Neural cell (in vitro differentiated cells): Measurements from ENCODE around the gene RNLS. TPM values are rescaled to one million over a fixed set of nuclear protein-coding genes. Genes with fewer than 3 reads are reported as not detected.
A peak's percentile ranks its signal among the peaks of the same experiment; 100 is the strongest.

ENCODE experiments used
- H2AFZ ChIP-seq: fragments of 200-600, 300-800 bp; sonication (generic), shearing (Covaris generic); 2 replicates; pipeline ENCODE4 v1.6.0; 2014; ENCODE audit warnings: low read depth, mild to moderate bottlenecking, antibody characterized with exemption, low read length, moderate library complexity
- H3F3A ChIP-seq: fragments of 200-600 bp; shearing (Covaris generic); 2 replicates; pipeline ENCODE4 v1.6.1; 2016; ENCODE audit warnings: mild to moderate bottlenecking, moderate library complexity, mixed read lengths, antibody characterized with exemption, low read length; ENCODE audit not compliant: insufficient read depth, poor library complexity, severe bottlenecking
- H3K27ac ChIP-seq: fragments of 200-600, 300-800 bp; sonication (generic), shearing (Covaris generic); 2 replicates; pipeline ENCODE4 v1.5.1; 2014; ENCODE audit warnings: mild to moderate bottlenecking, low read length, moderate library complexity
- H3K27me3 ChIP-seq: fragments of 300-800, 200-600 bp; sonication (generic), shearing (Covaris generic); 2 replicates; pipeline ENCODE4 v1.6.0; 2014; ENCODE audit warnings: mild to moderate bottlenecking, low read depth, low read length, moderate library complexity; ENCODE audit not compliant: insufficient read depth
- H3K36me3 ChIP-seq: fragments of 300-800, 200-600 bp; sonication (generic), shearing (Covaris generic); 2 replicates; pipeline ENCODE4 v1.5.1; 2014; ENCODE audit warnings: mild to moderate bottlenecking, antibody characterized with exemption, low read length, moderate library complexity; ENCODE audit not compliant: insufficient read depth
- H3K4me2 ChIP-seq: fragments of 300-800, 200-600 bp; sonication (generic), shearing (Covaris generic); 2 replicates; pipeline ENCODE4 v1.6.0; 2014; ENCODE audit warnings: mild to moderate bottlenecking, low read length
- H3K4me3 ChIP-seq: fragments of 300-800, 200-600 bp; sonication (generic), shearing (Covaris generic); 2 replicates; pipeline ENCODE4 v1.5.1; 2014; ENCODE audit warnings: mild to moderate bottlenecking, low read length, moderate library complexity
- H3K79me2 ChIP-seq: fragments of 200-600 bp; shearing (Covaris generic); replicated peaks from 2 replicates; pipeline ENCODE4 v1.6.0; 2014; ENCODE audit warnings: mild to moderate bottlenecking, low read length, moderate library complexity; ENCODE audit not compliant: insufficient read depth
- H3K9ac ChIP-seq: fragments of 300-800, 200-600 bp; sonication (generic), shearing (Covaris generic); 2 replicates; pipeline ENCODE4 v1.6.1; 2016; ENCODE audit warnings: mild to moderate bottlenecking, low read length, mixed read lengths
- H3K9me2 ChIP-seq: fragments of 200-600 bp; shearing (Covaris generic); 2 replicates; pipeline ENCODE4 v1.6.1; 2016; ENCODE audit warnings: mild to moderate bottlenecking, low read length, mixed read lengths; ENCODE audit not compliant: insufficient read depth
- H3K9me3 ChIP-seq: fragments of 200-600, 300-800 bp; sonication (generic), shearing (Covaris generic); 2 replicates; pipeline ENCODE4 v1.6.1; 2016; ENCODE audit warnings: mild to moderate bottlenecking, mixed run types, low read length, moderate library complexity, mixed read lengths
- H4K20me1 ChIP-seq: fragments of 200-600 bp; shearing (Covaris generic); 2 replicates; pipeline ENCODE4 v1.6.1; 2016; ENCODE audit warnings: mild to moderate bottlenecking, mixed run types; ENCODE audit not compliant: insufficient read depth
- EP300 ChIP-seq: fragments of 450-650 bp; conservative IDR thresholded peaks from 2 replicates; pipeline ENCODE4 v1.6.1; 2014; ENCODE audit warnings: antibody characterized with exemption, mild to moderate bottlenecking, moderate library complexity; ENCODE audit not compliant: poor library complexity, severe bottlenecking
- EZH2 ChIP-seq: fragments of 200-600, 300-800 bp; shearing (Covaris generic), sonication (generic); IDR thresholded peaks from 2 replicates; pipeline ENCODE4 v1.6.1; 2014; ENCODE audit warnings: antibody characterized with exemption, low read length, borderline replicate concordance, mild to moderate bottlenecking; ENCODE audit not compliant: insufficient read depth, poor library complexity, severe bottlenecking
- MXI1 ChIP-seq: fragments of 450-650 bp; conservative IDR thresholded peaks from 2 replicates; pipeline ENCODE4 v1.6.1; 2014; ENCODE audit warnings: antibody characterized with exemption, mild to moderate bottlenecking; ENCODE audit not compliant: poor library complexity, severe bottlenecking
- POLR2AphosphoS5 ChIP-seq: IDR thresholded peaks from 2 replicates; pipeline ENCODE4 v1.6.1; 2012
- RAD21 ChIP-seq: fragments of 450-650 bp; conservative IDR thresholded peaks from 2 replicates; pipeline ENCODE4 v1.6.1; 2014; ENCODE audit warnings: antibody characterized with exemption, mild to moderate bottlenecking, moderate library complexity
- SMC3 ChIP-seq: fragments of 450-650 bp; conservative IDR thresholded peaks from 2 replicates; pipeline ENCODE4 v1.6.1; 2014; ENCODE audit warnings: antibody characterized with exemption, mild to moderate bottlenecking, moderate library complexity; ENCODE audit not compliant: poor library complexity
- TAF1 ChIP-seq: IDR thresholded peaks from 2 replicates; pipeline ENCODE4 v1.6.1; 2012; ENCODE audit warnings: low read depth
- polyA plus RNA-seq: library from polyadenylated mRNA; depleted of rRNA; stranded (reverse); fragments of >200 nt; gene quantifications from 2 replicates; pipeline ENCODE4 v1.2.3, GENCODE V29; 2014
- TF ChIP-seq, protein P1 (sequence below): fragments of 450-650 bp; IDR thresholded peaks from 2 replicates; pipeline ENCODE4 v1.5.1; 2014; ENCODE audit warnings: antibody characterized with exemption, mild to moderate bottlenecking, moderate library complexity; ENCODE audit not compliant: poor library complexity, severe bottlenecking
- TF ChIP-seq, protein P2 (sequence below): IDR thresholded peaks from 2 replicates; pipeline ENCODE4 v1.6.1; 2012; ENCODE audit warnings: borderline replicate concordance

The RNLS gene
- polyA plus RNA-seq, 1 donor from 2014 or later, result 0.20 TPM

GRCh38 chr10:88372881-88373592 is 210.1 kb downstream of the RNLS start:
- no peak overlapping the region for H3K27ac ChIP-seq
- H3K4me2 ChIP-seq, result no peak overlapping the region
- no peaks in the 10 kb centered on the region for H3K9me2 ChIP-seq
- no peaks in the 10 kb centered on the region for H3K79me2 ChIP-seq
- no peak overlapping the region for H2AFZ ChIP-seq
- no peaks in the 10 kb centered on the region for H3F3A ChIP-seq
- H4K20me1 ChIP-seq, result no peaks in the 10 kb centered on the region
- H3K27me3 ChIP-seq, result no peaks in the 10 kb centered on the region
- no peaks in the 10 kb centered on the region for H3K9me3 ChIP-seq
- H3K36me3 ChIP-seq, result no peaks in the 10 kb centered on the region
- H3K4me3 ChIP-seq, result no peak overlapping the region
- TF ChIP-seq, protein P1, sequence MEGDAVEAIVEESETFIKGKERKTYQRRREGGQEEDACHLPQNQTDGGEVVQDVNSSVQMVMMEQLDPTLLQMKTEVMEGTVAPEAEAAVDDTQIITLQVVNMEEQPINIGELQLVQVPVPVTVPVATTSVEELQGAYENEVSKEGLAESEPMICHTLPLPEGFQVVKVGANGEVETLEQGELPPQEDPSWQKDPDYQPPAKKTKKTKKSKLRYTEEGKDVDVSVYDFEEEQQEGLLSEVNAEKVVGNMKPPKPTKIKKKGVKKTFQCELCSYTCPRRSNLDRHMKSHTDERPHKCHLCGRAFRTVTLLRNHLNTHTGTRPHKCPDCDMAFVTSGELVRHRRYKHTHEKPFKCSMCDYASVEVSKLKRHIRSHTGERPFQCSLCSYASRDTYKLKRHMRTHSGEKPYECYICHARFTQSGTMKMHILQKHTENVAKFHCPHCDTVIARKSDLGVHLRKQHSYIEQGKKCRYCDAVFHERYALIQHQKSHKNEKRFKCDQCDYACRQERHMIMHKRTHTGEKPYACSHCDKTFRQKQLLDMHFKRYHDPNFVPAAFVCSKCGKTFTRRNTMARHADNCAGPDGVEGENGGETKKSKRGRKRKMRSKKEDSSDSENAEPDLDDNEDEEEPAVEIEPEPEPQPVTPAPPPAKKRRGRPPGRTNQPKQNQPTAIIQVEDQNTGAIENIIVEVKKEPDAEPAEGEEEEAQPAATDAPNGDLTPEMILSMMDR, result no peak
- TF ChIP-seq, protein P2, sequence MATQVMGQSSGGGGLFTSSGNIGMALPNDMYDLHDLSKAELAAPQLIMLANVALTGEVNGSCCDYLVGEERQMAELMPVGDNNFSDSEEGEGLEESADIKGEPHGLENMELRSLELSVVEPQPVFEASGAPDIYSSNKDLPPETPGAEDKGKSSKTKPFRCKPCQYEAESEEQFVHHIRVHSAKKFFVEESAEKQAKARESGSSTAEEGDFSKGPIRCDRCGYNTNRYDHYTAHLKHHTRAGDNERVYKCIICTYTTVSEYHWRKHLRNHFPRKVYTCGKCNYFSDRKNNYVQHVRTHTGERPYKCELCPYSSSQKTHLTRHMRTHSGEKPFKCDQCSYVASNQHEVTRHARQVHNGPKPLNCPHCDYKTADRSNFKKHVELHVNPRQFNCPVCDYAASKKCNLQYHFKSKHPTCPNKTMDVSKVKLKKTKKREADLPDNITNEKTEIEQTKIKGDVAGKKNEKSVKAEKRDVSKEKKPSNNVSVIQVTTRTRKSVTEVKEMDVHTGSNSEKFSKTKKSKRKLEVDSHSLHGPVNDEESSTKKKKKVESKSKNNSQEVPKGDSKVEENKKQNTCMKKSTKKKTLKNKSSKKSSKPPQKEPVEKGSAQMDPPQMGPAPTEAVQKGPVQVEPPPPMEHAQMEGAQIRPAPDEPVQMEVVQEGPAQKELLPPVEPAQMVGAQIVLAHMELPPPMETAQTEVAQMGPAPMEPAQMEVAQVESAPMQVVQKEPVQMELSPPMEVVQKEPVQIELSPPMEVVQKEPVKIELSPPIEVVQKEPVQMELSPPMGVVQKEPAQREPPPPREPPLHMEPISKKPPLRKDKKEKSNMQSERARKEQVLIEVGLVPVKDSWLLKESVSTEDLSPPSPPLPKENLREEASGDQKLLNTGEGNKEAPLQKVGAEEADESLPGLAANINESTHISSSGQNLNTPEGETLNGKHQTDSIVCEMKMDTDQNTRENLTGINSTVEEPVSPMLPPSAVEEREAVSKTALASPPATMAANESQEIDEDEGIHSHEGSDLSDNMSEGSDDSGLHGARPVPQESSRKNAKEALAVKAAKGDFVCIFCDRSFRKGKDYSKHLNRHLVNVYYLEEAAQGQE, result no peak
- no peak for TF ChIP-seq TAF1
- TF ChIP-seq EZH2, result no peak
- no peak for TF ChIP-seq POLR2AphosphoS5
- TF ChIP-seq EP300, result no peak
- TF ChIP-seq MXI1, result no peak
- no peak for TF ChIP-seq SMC3
- TF ChIP-seq RAD21, result no peak
- no peak overlapping the region for H3K9ac ChIP-seq

DNA sequence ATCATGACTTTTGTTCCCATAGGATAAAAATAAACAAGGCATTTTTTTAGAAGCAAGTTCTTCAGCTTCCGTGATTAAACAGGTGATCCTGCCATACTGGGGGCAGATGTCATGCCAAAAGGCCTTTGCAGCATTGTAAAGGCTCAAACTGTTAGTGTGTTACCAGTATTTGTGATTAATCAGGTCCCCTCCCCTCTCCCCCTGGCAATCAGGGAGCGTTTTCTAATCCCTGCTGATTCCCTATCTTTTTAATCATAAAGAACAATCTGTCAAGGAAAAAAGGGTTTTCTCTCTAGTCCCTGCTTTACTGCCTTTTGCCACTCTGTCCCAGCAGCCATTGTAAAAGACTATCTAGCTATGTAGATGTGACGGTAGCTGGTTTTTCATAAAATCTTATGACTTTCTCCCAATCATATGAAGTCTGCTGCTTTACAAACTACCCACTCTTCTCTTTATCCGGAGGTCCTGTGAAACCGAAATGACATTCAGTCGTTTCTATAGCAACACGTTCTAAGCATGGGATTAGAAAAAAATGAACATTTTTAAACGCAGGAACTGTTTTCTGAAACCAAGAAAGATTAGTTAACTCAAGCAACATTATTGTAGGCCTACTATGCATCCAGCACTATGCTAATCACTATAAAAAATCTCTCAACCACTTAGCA is 210.9 kb downstream of the RNLS start:
- Histone ChIP-seq H3F3A (no peaks in the 10 kb centered on the region), H3K27me3 (no peaks in the 10 kb centered on the region), H3K9me3 (peaks cover 5% of the 10 kb centered on the region), H3K36me3 (no peaks in the 10 kb centered on the region), H3K79me2 (no peaks in the 10 kb centered on the region), H3K9me2 (no peaks in the 10 kb centered on the region), H2AFZ (no peak overlapping the region), H3K4me3 (no peak overlapping the region), H3K4me2 (peak overlapping the region; percentile 19), H3K9ac (no peak overlapping the region), H4K20me1 (no peaks in the 10 kb centered on the region), H3K27ac (no peak overlapping the region)
- TF ChIP-seq, protein P1, result no peak
- TF ChIP-seq, protein P2, result no peak
- TF ChIP-seq MXI1, result no peak
- TF ChIP-seq SMC3, result no peak
- TF ChIP-seq EZH2, result no peak
- TF ChIP-seq POLR2AphosphoS5, result no peak
- no peak for TF ChIP-seq RAD21
- TF ChIP-seq EP300, result no peak
- TF ChIP-seq TAF1, result no peak
